SK-N-SH (cell line): ENCODE results near the gene DNHD1.

Experiments used
- CTCF ChIP-seq: fragments of 200-600 bp; sonication (generic); IDR thresholded peaks from 2 replicates; pipeline ENCODE4 v1.6.1; 2017; ENCODE audit warnings: antibody characterized with exemption, mild to moderate bottlenecking, moderate library complexity
- GABPA ChIP-seq: IDR thresholded peaks from 2 replicates; pipeline ENCODE4 v1.4.0; 2012; ENCODE audit warnings: low read depth, mild to moderate bottlenecking
- RFX5 ChIP-seq: IDR thresholded peaks from 2 replicates; pipeline ENCODE4 v1.6.1; 2012; ENCODE audit warnings: mild to moderate bottlenecking, improper control_type of control experiment, low read length
- TAF1 ChIP-seq: IDR thresholded peaks from 2 replicates; pipeline ENCODE4 v1.6.1; 2012; ENCODE audit warnings: low read depth, mild to moderate bottlenecking, low read length, moderate library complexity, borderline replicate concordance
- YY1 ChIP-seq: IDR thresholded peaks from 2 replicates; pipeline ENCODE4 v1.4.0; 2012; ENCODE audit warnings: low read depth, mild to moderate bottlenecking

GRCh38 chr11:6516865-6517264 lies 19.8 kb downstream of the DNHD1 start:
- TF ChIP-seq GABPA = no peak
- TF ChIP-seq YY1 = no peak
- TF ChIP-seq TAF1 = no peak
- no peak for TF ChIP-seq CTCF
- TF ChIP-seq RFX5 = no peak
